Measurements from ENCODE around the gene CSMD2.

CSMD2 gene

GRCh38 chr1:33955096-33955495 lies 209.9 kb downstream of the CSMD2 start:
- Histone ChIP-seq H3K4me3 (ENCODE audit: low read depth, low read length) (no peak overlapping the region), H3K9me3 (ENCODE audit: control insufficient read depth, insufficient read depth, low read depth, low read length) (no peaks in the 10 kb centered on the region), H3K27ac (ENCODE audit: low read depth, low read length) (no peak overlapping the region), H3K27me3 (ENCODE audit: control insufficient read depth, insufficient read depth, low read length) (no peaks in the 10 kb centered on the region), H3K9ac (ENCODE audit: low read length) (no peak overlapping the region), H3K36me3 (ENCODE audit: control insufficient read depth, insufficient read depth, low read length) (no peaks in the 10 kb centered on the region), H3K4me1 (ENCODE audit: control insufficient read depth, insufficient read depth, low read length) (no peaks in the 10 kb centered on the region)

- H3K36me3 ChIP-seq (ENCODE audit: control insufficient read depth, insufficient read depth, low read length): no peaks in the 10 kb centered on the region
- H3K27me3 ChIP-seq (ENCODE audit: control insufficient read depth, insufficient read depth, low read length): no peaks in the 10 kb centered on the region
- no peak overlapping the region for H3K4me3 ChIP-seq (ENCODE audit: low read depth, low read length)
- H3K9ac ChIP-seq (ENCODE audit: low read length): no peak overlapping the region
- no peak overlapping the region for H3K27ac ChIP-seq (ENCODE audit: low read depth, low read length)
- H3K9me3 ChIP-seq (ENCODE audit: control insufficient read depth, insufficient read depth, low read depth, low read length): no peaks in the 10 kb centered on the region
- H3K4me1 ChIP-seq (ENCODE audit: control insufficient read depth, insufficient read depth, low read length): no peaks in the 10 kb centered on the region
Observed at GRCh38 chr1:33949570-33949969, 215.5 kb downstream of the CSMD2 start.

DNA sequence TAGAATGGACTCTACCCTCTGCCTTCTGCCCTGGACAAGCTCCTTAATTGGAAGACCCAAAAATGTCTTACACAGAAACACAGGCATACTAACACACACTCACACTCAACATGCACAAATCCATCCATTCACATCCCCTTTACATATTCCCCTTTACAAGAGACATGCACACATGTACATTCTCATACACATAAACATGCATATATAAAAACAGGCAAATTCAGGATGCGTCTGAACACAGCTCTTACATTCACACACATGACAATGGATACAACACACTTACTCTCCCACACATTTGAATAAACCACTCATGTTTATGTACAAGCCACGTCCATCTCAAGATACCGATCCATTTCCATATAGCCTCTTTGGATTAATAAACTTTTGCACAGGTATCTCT lies 216.7 kb downstream of the CSMD2 start:
- no peaks in the 10 kb centered on the region for H3K27me3 ChIP-seq (ENCODE audit: control insufficient read depth, insufficient read depth, low read length)
- H3K9ac ChIP-seq (ENCODE audit: low read length): no peak overlapping the region
- H3K4me1 ChIP-seq (ENCODE audit: control insufficient read depth, insufficient read depth, low read length): no peaks in the 10 kb centered on the region
- H3K27ac ChIP-seq (ENCODE audit: low read depth, low read length): no peak overlapping the region
- H3K4me3 ChIP-seq (ENCODE audit: low read depth, low read length): no peak overlapping the region
- H3K36me3 ChIP-seq (ENCODE audit: control insufficient read depth, insufficient read depth, low read length): no peaks in the 10 kb centered on the region
- H3K9me3 ChIP-seq (ENCODE audit: control insufficient read depth, insufficient read depth, low read depth, low read length): no peaks in the 10 kb centered on the region

DNA sequence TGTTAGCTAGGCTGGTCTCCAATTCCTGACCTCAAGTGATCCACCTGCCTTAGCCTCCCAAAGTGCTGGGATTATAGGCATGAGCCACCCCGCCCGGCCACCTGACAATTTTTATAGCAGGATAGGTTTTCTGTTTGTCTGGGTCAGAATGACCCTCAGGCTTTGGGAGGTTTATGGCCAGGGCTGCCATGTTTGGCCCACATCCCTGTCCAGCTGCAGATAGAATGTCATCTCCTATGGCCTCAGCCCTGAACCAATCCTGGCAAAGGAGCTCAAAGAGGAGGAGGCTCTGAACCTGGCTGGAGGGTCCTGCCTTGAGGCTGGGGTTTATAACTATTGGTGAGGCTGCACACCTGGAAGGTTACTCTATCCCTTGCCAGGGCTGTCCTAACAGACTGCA lies 218.2 kb downstream of the CSMD2 start:
- Histone ChIP-seq H3K27me3 (ENCODE audit: control insufficient read depth, insufficient read depth, low read length) (no peaks in the 10 kb centered on the region), H3K36me3 (ENCODE audit: control insufficient read depth, insufficient read depth, low read length) (no peaks in the 10 kb centered on the region), H3K4me1 (ENCODE audit: control insufficient read depth, insufficient read depth, low read length) (no peaks in the 10 kb centered on the region), H3K4me3 (ENCODE audit: low read depth, low read length) (no peak overlapping the region), H3K9me3 (ENCODE audit: control insufficient read depth, insufficient read depth, low read depth, low read length) (no peaks in the 10 kb centered on the region), H3K9ac (ENCODE audit: low read length) (no peak overlapping the region), H3K27ac (ENCODE audit: low read depth, low read length) (no peak overlapping the region)

DNA sequence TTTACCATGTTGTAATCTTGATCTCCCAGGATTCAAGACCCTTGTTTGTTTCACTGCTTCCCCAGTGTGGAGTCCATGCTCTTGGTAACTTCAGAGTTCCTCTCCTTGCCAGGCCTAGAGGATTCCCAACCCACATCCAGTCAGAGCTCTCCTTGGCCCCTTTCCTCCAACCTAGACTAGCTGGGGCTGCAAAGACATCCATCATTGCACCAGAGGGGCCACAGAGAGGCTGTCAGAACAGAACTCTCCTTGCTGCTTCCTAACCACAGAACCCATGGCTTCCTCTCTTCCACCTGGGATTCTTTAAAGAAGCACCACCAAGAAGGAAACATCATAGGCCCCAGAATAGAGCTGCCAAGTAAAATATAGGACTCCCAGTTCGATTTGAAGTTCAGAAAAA lies 220.2 kb downstream of the CSMD2 start:
- Histone ChIP-seq H3K9ac (ENCODE audit: low read length) (no peak overlapping the region), H3K4me1 (ENCODE audit: control insufficient read depth, insufficient read depth, low read length) (no peaks in the 10 kb centered on the region), H3K9me3 (ENCODE audit: control insufficient read depth, insufficient read depth, low read depth, low read length) (no peaks in the 10 kb centered on the region), H3K27me3 (ENCODE audit: control insufficient read depth, insufficient read depth, low read length) (no peaks in the 10 kb centered on the region), H3K36me3 (ENCODE audit: control insufficient read depth, insufficient read depth, low read length) (no peaks in the 10 kb centered on the region), H3K27ac (ENCODE audit: low read depth, low read length) (no peak overlapping the region), H3K4me3 (ENCODE audit: low read depth, low read length) (no peak overlapping the region)

DNA sequence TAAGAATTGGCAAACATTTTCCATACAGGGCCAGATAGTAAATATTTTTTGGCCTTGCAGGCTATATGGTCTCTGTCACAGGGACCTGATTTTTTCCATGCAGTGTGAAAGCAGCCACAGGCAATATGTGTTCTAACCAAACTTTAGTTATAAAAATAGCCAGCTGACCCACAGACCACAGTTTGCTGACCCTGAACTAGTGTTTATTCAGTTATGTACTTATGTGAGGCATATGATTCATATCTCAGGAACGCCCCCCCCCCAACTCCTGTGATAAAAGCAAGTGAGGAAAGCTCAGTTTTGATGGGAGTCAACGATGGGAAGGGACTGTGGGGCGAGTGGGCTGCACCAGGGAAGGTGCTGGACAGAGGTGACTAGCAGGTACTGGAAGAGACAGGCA lies 221.1 kb downstream of the CSMD2 start:
- Histone ChIP-seq H3K4me1 (ENCODE audit: control insufficient read depth, insufficient read depth, low read length) (no peaks in the 10 kb centered on the region), H3K36me3 (ENCODE audit: control insufficient read depth, insufficient read depth, low read length) (no peaks in the 10 kb centered on the region), H3K27me3 (ENCODE audit: control insufficient read depth, insufficient read depth, low read length) (no peaks in the 10 kb centered on the region), H3K9ac (ENCODE audit: low read length) (no peak overlapping the region), H3K9me3 (ENCODE audit: control insufficient read depth, insufficient read depth, low read depth, low read length) (peaks cover 2% of the 10 kb centered on the region), H3K27ac (ENCODE audit: low read depth, low read length) (no peak overlapping the region), H3K4me3 (ENCODE audit: low read depth, low read length) (no peak overlapping the region)

DNA sequence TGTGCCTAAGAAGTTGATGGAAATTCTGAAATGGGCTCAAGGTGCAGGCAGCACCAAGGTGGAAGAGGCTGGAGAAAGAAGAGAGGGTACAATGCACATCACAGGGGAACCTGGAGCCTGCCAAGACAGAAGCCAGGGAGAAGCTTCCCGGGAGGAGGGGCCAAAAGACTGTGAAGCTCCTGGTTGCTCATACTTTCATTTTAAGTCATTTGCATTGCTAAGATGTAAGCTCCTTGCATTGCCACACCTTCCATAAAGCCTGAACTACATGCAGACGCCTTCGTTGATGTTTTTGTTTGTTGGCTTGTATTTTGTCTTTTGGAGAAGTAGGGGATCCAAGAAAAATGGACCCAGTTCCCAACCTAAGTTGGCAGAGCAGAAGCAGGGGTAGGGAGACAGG lies 232.2 kb downstream of the CSMD2 start:
- no peaks in the 10 kb centered on the region for H3K27me3 ChIP-seq (ENCODE audit: control insufficient read depth, insufficient read depth, low read length)
- H3K36me3 ChIP-seq (ENCODE audit: control insufficient read depth, insufficient read depth, low read length): no peaks in the 10 kb centered on the region
- no peak overlapping the region for H3K27ac ChIP-seq (ENCODE audit: low read depth, low read length)
- H3K4me1 ChIP-seq (ENCODE audit: control insufficient read depth, insufficient read depth, low read length): no peaks in the 10 kb centered on the region
- no peaks in the 10 kb centered on the region for H3K9me3 ChIP-seq (ENCODE audit: control insufficient read depth, insufficient read depth, low read depth, low read length)
- no peak overlapping the region for H3K9ac ChIP-seq (ENCODE audit: low read length)
- no peak overlapping the region for H3K4me3 ChIP-seq (ENCODE audit: low read depth, low read length)

DNA sequence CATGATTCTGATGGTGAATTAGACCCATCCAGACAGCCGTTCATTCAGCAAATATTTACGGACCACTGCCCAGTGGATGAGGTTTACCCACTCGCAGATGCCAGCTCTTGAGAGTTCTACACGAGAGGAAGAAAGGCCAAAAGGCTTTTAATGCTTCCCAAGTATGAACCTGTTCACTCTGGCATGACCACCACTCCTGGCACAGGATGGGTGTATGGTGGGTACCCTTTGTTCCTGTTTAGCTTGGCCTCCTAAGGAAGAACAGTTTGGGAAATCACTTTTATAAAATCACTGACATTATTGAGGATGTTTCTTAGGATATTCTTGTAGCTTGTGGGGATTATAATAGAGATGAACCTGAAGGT lies 233.9 kb downstream of the CSMD2 start:
- H3K4me3 ChIP-seq (ENCODE audit: low read depth, low read length): no peak overlapping the region
- H3K27ac ChIP-seq (ENCODE audit: low read depth, low read length): no peak overlapping the region
- H3K4me1 ChIP-seq (ENCODE audit: control insufficient read depth, insufficient read depth, low read length): no peaks in the 10 kb centered on the region
- no peaks in the 10 kb centered on the region for H3K36me3 ChIP-seq (ENCODE audit: control insufficient read depth, insufficient read depth, low read length)
- H3K9ac ChIP-seq (ENCODE audit: low read length): no peak overlapping the region
- no peaks in the 10 kb centered on the region for H3K27me3 ChIP-seq (ENCODE audit: control insufficient read depth, insufficient read depth, low read length)
- H3K9me3 ChIP-seq (ENCODE audit: control insufficient read depth, insufficient read depth, low read depth, low read length): no peaks in the 10 kb centered on the region

- H3K27ac ChIP-seq (ENCODE audit: low read depth, low read length): no peak overlapping the region
- H3K27me3 ChIP-seq (ENCODE audit: control insufficient read depth, insufficient read depth, low read length): no peaks in the 10 kb centered on the region
Observed at GRCh38 chr1:33930346-33931110, 234.5 kb downstream of the CSMD2 start.

GRCh38 chr1:33928251-33928650 lies 236.8 kb downstream of the CSMD2 start:
- Histone ChIP-seq H3K27ac (ENCODE audit: low read depth, low read length) (no peak overlapping the region), H3K27me3 (ENCODE audit: control insufficient read depth, insufficient read depth, low read length) (no peaks in the 10 kb centered on the region), H3K9me3 (ENCODE audit: control insufficient read depth, insufficient read depth, low read depth, low read length) (no peaks in the 10 kb centered on the region), H3K4me1 (ENCODE audit: control insufficient read depth, insufficient read depth, low read length) (no peaks in the 10 kb centered on the region), H3K36me3 (ENCODE audit: control insufficient read depth, insufficient read depth, low read length) (no peaks in the 10 kb centered on the region), H3K9ac (ENCODE audit: low read length) (no peak overlapping the region), H3K4me3 (ENCODE audit: low read depth, low read length) (no peak overlapping the region)

More at GRCh38 chr1:33930346-33931110, 234.5 kb downstream of the CSMD2 start:
- Histone ChIP-seq H3K9me3 (ENCODE audit: control insufficient read depth, insufficient read depth, low read depth, low read length) (no peaks in the 10 kb centered on the region), H3K9ac (ENCODE audit: low read length) (no peak overlapping the region), H3K4me1 (ENCODE audit: control insufficient read depth, insufficient read depth, low read length) (no peaks in the 10 kb centered on the region), H3K4me3 (ENCODE audit: low read depth, low read length) (no peak overlapping the region), H3K36me3 (ENCODE audit: control insufficient read depth, insufficient read depth, low read length) (no peaks in the 10 kb centered on the region)

- H3K4me1 ChIP-seq (ENCODE audit: control insufficient read depth, insufficient read depth, low read length): no peaks in the 10 kb centered on the region
- no peak overlapping the region for H3K4me3 ChIP-seq (ENCODE audit: low read depth, low read length)
- no peak overlapping the region for H3K9ac ChIP-seq (ENCODE audit: low read length)
- H3K36me3 ChIP-seq (ENCODE audit: control insufficient read depth, insufficient read depth, low read length): no peaks in the 10 kb centered on the region
- H3K27me3 ChIP-seq (ENCODE audit: control insufficient read depth, insufficient read depth, low read length): no peaks in the 10 kb centered on the region
- no peaks in the 10 kb centered on the region for H3K9me3 ChIP-seq (ENCODE audit: control insufficient read depth, insufficient read depth, low read depth, low read length)
- H3K27ac ChIP-seq (ENCODE audit: low read depth, low read length): no peak overlapping the region
Observed at GRCh38 chr1:33927721-33928120, 237.3 kb downstream of the CSMD2 start.
